ENCODE results near the gene MRAP.

The MRAP gene

DNA sequence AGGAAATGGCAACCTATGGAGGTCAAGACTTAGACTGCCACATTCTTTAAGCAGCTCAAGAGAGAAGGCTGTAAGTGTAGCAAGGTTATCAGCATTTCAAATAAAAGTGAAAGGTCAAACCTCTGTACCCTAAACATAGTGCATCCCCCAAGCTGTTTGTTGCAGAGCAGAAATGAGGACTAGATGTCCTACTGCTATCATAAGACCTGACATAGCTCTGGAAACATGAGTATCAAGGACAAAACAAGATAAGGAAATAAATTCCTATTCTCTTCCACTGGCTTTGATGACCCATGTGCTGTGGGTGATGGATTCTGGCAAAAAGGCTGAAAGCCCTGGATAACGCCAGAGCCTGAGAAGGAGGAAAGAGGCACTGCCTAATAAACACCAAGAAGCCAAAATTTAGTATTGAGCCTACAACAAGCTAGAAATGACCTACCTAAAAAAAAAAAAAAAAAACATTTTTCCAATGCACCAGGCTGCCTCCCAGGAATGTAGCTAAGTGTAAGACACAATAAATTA, 58.3 kb downstream of the MRAP start:
- Histone ChIP-seq H3K4me1 (no peaks in the 10 kb centered on the region), H3K36me3 (peaks cover 100% of the 10 kb centered on the region), H3K9me3 (no peaks in the 10 kb centered on the region), H3K4me2 (no peak overlapping the region), H3K27me3 (no peaks in the 10 kb centered on the region), H3K9ac (no peak overlapping the region), H4K20me1 (peaks cover 15% of the 10 kb centered on the region), H3K4me3 (no peak overlapping the region), H3K27ac (no peak overlapping the region)
- no peak for TF ChIP-seq Cebpa-rat (IDR thresholded peaks at IDR 0.05)

DNA sequence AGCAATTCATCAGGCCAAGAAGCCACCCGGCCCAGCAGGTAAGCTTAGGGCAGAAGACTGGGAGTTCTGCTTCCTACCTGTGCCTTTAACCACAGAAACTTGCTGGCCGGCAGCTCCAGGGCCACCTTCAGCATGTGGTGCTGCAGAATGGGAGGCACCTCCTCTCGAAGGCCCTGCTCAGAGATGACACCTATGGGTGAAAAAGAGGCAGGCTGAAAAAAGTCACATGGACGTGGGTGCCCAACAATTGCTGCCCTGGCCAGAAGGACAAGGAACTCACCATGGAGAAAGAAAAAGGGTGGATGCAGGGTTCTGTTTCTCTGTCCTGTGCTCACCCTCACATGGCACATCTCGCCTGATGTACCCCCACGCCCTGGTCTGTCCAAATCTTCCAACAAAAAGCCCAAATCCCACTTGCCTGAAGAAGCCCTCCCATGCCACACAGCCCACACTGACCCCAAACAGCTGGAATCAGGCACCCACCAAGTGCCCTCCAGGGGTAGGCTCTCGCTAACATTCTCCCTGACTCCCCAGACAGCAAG, 61.1 kb downstream of the MRAP start:
- H3K4me2 ChIP-seq: no peak overlapping the region
- H3K9ac ChIP-seq: no peak overlapping the region
- TF ChIP-seq Cebpa-rat (IDR thresholded peaks at IDR 0.05): no peak
- H3K4me3 ChIP-seq: no peak overlapping the region
- peaks cover 13% of the 10 kb centered on the region for H3K4me1 ChIP-seq
- no peaks in the 10 kb centered on the region for H4K20me1 ChIP-seq
- H3K9me3 ChIP-seq: no peaks in the 10 kb centered on the region
- no peaks in the 10 kb centered on the region for H3K27me3 ChIP-seq
- peaks cover 99% of the 10 kb centered on the region for H3K36me3 ChIP-seq
- H3K27ac ChIP-seq: no peak overlapping the region

DNA sequence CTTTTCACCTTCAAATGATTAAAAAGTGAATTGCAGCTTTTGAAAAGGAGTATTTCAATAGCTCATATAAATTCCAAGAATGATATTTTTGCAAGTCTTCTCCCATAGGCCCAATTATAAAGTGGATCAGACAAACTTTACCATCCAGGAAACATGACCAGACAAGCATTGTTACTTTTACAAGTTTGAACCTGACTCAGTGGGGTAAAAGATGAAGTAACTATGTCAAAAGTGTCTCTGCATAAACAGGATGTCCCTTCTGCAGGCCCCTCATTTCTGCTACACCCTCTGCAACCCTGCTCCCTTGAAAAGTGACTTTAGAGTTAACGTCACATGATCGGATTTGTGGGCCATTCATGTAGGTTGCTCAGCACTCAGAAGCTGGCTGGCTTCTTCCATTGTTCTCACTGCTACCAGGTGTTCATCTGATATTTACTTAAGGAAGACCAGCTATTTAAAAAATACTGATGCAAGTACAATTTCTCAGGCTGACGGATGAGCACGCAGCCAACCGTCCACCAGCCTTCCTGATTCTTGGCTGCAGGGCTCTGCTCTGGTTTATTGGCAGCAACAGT, 61.8 kb downstream of the MRAP start:
- no peaks in the 10 kb centered on the region for H4K20me1 ChIP-seq
- no peaks in the 10 kb centered on the region for H3K27me3 ChIP-seq
- peaks cover 99% of the 10 kb centered on the region for H3K36me3 ChIP-seq
- H3K4me2 ChIP-seq: no peak overlapping the region
- no peak overlapping the region for H3K4me3 ChIP-seq
- no peak overlapping the region for H3K27ac ChIP-seq
- H3K9me3 ChIP-seq: no peaks in the 10 kb centered on the region
- TF ChIP-seq Cebpa-rat (IDR thresholded peaks at IDR 0.05): no peak
- H3K9ac ChIP-seq: no peak overlapping the region
- peaks cover 20% of the 10 kb centered on the region for H3K4me1 ChIP-seq
